Hematopoietic multipotent progenitor cell treated with erythropoietin and hydrocortisone succinate and interleukin-3 and kit ligand, for 17 days (in vitro differentiated cells): Measurements from ENCODE around the gene SERPINB10.

ENCODE experiments used
- DNase-seq: peaks from one replicate; pipeline ENCODE4 v3.0.0-alpha.2; 2015; ENCODE audit warnings: low spot score

Gene SERPINB10

GRCh38 chr18:63907664-63908063, at the start of gene SERPINB10:
Gene SERPINB10 (plus strand): TSS chr18:63907958. CDS start chr18:63915511, 7,553 bp downstream.
- no peak for DNase-seq

- DNase-seq: no peak
Observed at GRCh38 chr18:63858456-63858855, 49.3 kb upstream of the SERPINB10 start.

- no peak for DNase-seq
Observed at GRCh38 chr18:63859781-63860475, 47.8 kb upstream of the SERPINB10 start.

GRCh38 chr18:63860531-63860930, 47.2 kb upstream of the SERPINB10 start:
- DNase-seq: no peak

- no peak for DNase-seq
Observed at GRCh38 chr18:63867368-63868125, 40.2 kb upstream of the SERPINB10 start.

- DNase-seq: no peak
Observed at GRCh38 chr18:63868546-63868945, 39.2 kb upstream of the SERPINB10 start.

GRCh38 chr18:63869374-63869773, 38.4 kb upstream of the SERPINB10 start:
- no peak for DNase-seq

GRCh38 chr18:63869851-63870250, 37.9 kb upstream of the SERPINB10 start:
- DNase-seq: no peak

GRCh38 chr18:63871836-63872235, 35.9 kb upstream of the SERPINB10 start:
- DNase-seq: no peak

- DNase-seq: no peak
Observed at GRCh38 chr18:63872586-63872985, 35.2 kb upstream of the SERPINB10 start.

- no peak for DNase-seq
Observed at GRCh38 chr18:63878343-63878742, 29.4 kb upstream of the SERPINB10 start.

- DNase-seq: no peak
Observed at GRCh38 chr18:63878925-63879324, 28.8 kb upstream of the SERPINB10 start.

GRCh38 chr18:63879709-63880108, 28.0 kb upstream of the SERPINB10 start:
- no peak for DNase-seq

- DNase-seq: no peak
Observed at GRCh38 chr18:63881851-63882250, 25.9 kb upstream of the SERPINB10 start.

- DNase-seq: no peak
Observed at GRCh38 chr18:63882333-63883141, 25.2 kb upstream of the SERPINB10 start.

- no peak for DNase-seq
Observed at GRCh38 chr18:63883617-63884016, 24.1 kb upstream of the SERPINB10 start.

GRCh38 chr18:63887424-63887823, 20.3 kb upstream of the SERPINB10 start, which contains the start of gene SERPINB2:
Gene SERPINB2 (plus strand): TSS chr18:63887705. CDS start chr18:63891445, 3,740 bp downstream.
- no peak for DNase-seq

- no peak for DNase-seq
Observed at GRCh38 chr18:63888470-63889190, 19.1 kb upstream of the SERPINB10 start.

GRCh38 chr18:63889626-63890025, 18.1 kb upstream of the SERPINB10 start:
- no peak for DNase-seq

- DNase-seq: no peak
Observed at GRCh38 chr18:63890237-63890949, 17.4 kb upstream of the SERPINB10 start.

GRCh38 chr18:63890950-63891304, 16.8 kb upstream of the SERPINB10 start:
- no peak for DNase-seq
